Suprapubic skin (tissue), 4 donors: ENCODE results near the gene MUC5AC.

Source experiments
- CTCF ChIP-seq, 2 donors: fragments of 200-600 bp in 1 of 2; fragments of 450-650 bp in 1 of 2; sonication (generic) in 1 of 2; IDR thresholded peaks; one replicate each; pipeline ENCODE4 v1.5.1; 2016 to 2019; ENCODE audit warnings: antibody characterized with exemption in 2 of 2, mild to moderate bottlenecking in 1 of 2, moderate library complexity in 1 of 2
- EP300 ChIP-seq: sonication (generic); formaldehyde crosslinking; IDR thresholded peaks from one replicate; pipeline ENCODE4 v1.6.1; 2017; ENCODE audit warnings: antibody characterized with exemption
- POLR2A ChIP-seq, 2 donors: fragments of 450-650 bp; IDR thresholded peaks; one replicate each; pipeline ENCODE4 v1.6.1; 2017; ENCODE audit warnings: antibody characterized with exemption in 2 of 2, mild to moderate bottlenecking in 2 of 2, moderate library complexity in 2 of 2
- POLR2AphosphoS5 ChIP-seq, 3 donors: sonication (generic); formaldehyde crosslinking; IDR thresholded peaks; one replicate each; pipeline ENCODE4 v1.6.1; 2017; ENCODE audit warnings: antibody characterized with exemption in 3 of 3

- TF ChIP-seq POLR2A (IDR thresholded peaks at IDR 0.05) (no peak), CTCF (IDR thresholded peaks at IDR 0.05) (no peak), POLR2AphosphoS5 (IDR thresholded peaks at IDR 0.05) (no peak), EP300 (no peak)
These were observed 35.8 kb downstream of the MUC5AC start for GRCh38 chr11:1193326-1194230.
